Stimulated activated CD4-positive, alpha-beta T cell treated with anti-CD3 and anti-CD28 coated beads, Interleukin-1b, Interleukin-23, amount 100 ng/mL, for 24 hours (primary cell): Measurements from ENCODE around the gene DHRS7.

ENCODE experiments used
- DNase-seq, 4 experiments: peaks; one replicate each; pipeline ENCODE4 v3.0.0-alpha.2; 2020; ENCODE audit warnings: low read depth in 4 of 4, low spot score in 1 of 4

DHRS7 gene

GRCh38 chr14:60164712-60165546, at the start of gene DHRS7:
TSS of gene DHRS7 (minus strand) at chr14:60165398. CDS start at chr14:60165309, 89 bp downstream.
- peak in 3 of 4 experiments; percentile 34 to 66 (median 46) for DNase-seq

- DNase-seq, result no peak
Observed at GRCh38 chr14:60214415-60215126, 49.4 kb upstream of the DHRS7 start.

GRCh38 chr14:60214003-60214402, 48.8 kb upstream of the DHRS7 start:
- no peak for DNase-seq

- DNase-seq, result no peak
Observed at GRCh38 chr14:60212503-60213371, 47.5 kb upstream of the DHRS7 start.

GRCh38 chr14:60211153-60211552, 46.0 kb upstream of the DHRS7 start:
- DNase-seq, result no peak

GRCh38 chr14:60210703-60211102, 45.5 kb upstream of the DHRS7 start:
- no peak for DNase-seq

GRCh38 chr14:60206837-60207533, 41.8 kb upstream of the DHRS7 start:
- no peak for DNase-seq

- no peak for DNase-seq
Observed at GRCh38 chr14:60206249-60206670, 41.1 kb upstream of the DHRS7 start.

- DNase-seq, result no peak
Observed at GRCh38 chr14:60204843-60205774, 39.9 kb upstream of the DHRS7 start.

- no peak for DNase-seq
Observed at GRCh38 chr14:60204104-60204842, 39.1 kb upstream of the DHRS7 start.

- no peak for DNase-seq
Observed at GRCh38 chr14:60199321-60199720, 34.1 kb upstream of the DHRS7 start.

- DNase-seq, result no peak
Observed at GRCh38 chr14:60197629-60198303, 32.6 kb upstream of the DHRS7 start.

GRCh38 chr14:60196291-60196690, 31.1 kb upstream of the DHRS7 start:
- DNase-seq, result no peak

GRCh38 chr14:60195179-60195810, 30.1 kb upstream of the DHRS7 start:
- DNase-seq, result no peak

GRCh38 chr14:60189923-60190840, 25.0 kb upstream of the DHRS7 start:
- DNase-seq, result no peak

GRCh38 chr14:60188696-60189095, 23.5 kb upstream of the DHRS7 start:
- DNase-seq, result no peak

- no peak for DNase-seq
Observed at GRCh38 chr14:60188115-60188514, 22.9 kb upstream of the DHRS7 start.
